GOT3 (cell line): ENCODE measurements around the gene PIAS1.
"Not testable (repeated sequence)": the region's sequence is repeated elsewhere in the genome, so short reads cannot be mapped to it uniquely, and the experiment has no call there.

Experiments
- DNase-seq: peaks from one replicate; lab custom pipeline; 2025; ENCODE audit warnings: mixed read lengths; lab: John Stamatoyannopoulos, UW

The PIAS1 gene

GRCh38 chr15:68184616-68185480 lies 130.7 kb downstream of the PIAS1 start:
- no peak for DNase-seq

- DNase-seq, result no peak
These were observed 132.7 kb downstream of the PIAS1 start for GRCh38 chr15:68186671-68187397.

- no peak for DNase-seq
These were observed 133.4 kb downstream of the PIAS1 start for GRCh38 chr15:68187559-68187958.

GRCh38 chr15:68188647-68189046 lies 134.5 kb downstream of the PIAS1 start:
- no peak for DNase-seq

GRCh38 chr15:68190048-68190447 lies 135.9 kb downstream of the PIAS1 start:
- DNase-seq, result no peak

GRCh38 chr15:68191555-68191954 lies 137.4 kb downstream of the PIAS1 start:
- DNase-seq, result no peak

GRCh38 chr15:68192117-68192516 lies 138.0 kb downstream of the PIAS1 start:
- DNase-seq, result no peak

GRCh38 chr15:68192804-68193486 lies 138.8 kb downstream of the PIAS1 start:
- DNase-seq, result no peak

- DNase-seq, result no peak
These were observed 141.4 kb downstream of the PIAS1 start for GRCh38 chr15:68195336-68196112.

GRCh38 chr15:68196445-68197169 lies 142.5 kb downstream of the PIAS1 start:
- no peak for DNase-seq

GRCh38 chr15:68197170-68197492 lies 143.0 kb downstream of the PIAS1 start:
- no peak for DNase-seq

- DNase-seq, result no peak
These were observed 143.7 kb downstream of the PIAS1 start for GRCh38 chr15:68197661-68198437.

- no peak for DNase-seq
These were observed 145.2 kb downstream of the PIAS1 start for GRCh38 chr15:68199340-68199739.

- DNase-seq, result no peak
These were observed 146.1 kb downstream of the PIAS1 start for GRCh38 chr15:68200016-68200861.

- no peak for DNase-seq
These were observed 147.2 kb downstream of the PIAS1 start for GRCh38 chr15:68201153-68201878.

GRCh38 chr15:68201879-68202261 lies 147.8 kb downstream of the PIAS1 start:
- no peak for DNase-seq

GRCh38 chr15:68202994-68203393 lies 148.9 kb downstream of the PIAS1 start:
- not testable (repeated sequence) for DNase-seq

GRCh38 chr15:68203486-68203885 lies 149.4 kb downstream of the PIAS1 start:
- no peak for DNase-seq

- no peak for DNase-seq
These were observed 149.8 kb downstream of the PIAS1 start for GRCh38 chr15:68203956-68204355.
